Stimulated activated CD4-positive, alpha-beta T cell treated with anti-CD3 and anti-CD28 coated beads, Interleukin-2, amount 100 ng/mL, for 24 hours (primary cell): ENCODE data around the gene PHYHD1.
"Not testable (repeated sequence)": the region's sequence is repeated elsewhere in the genome, so short reads cannot be mapped to it uniquely, and the experiment has no call there.

Experiments used
- DNase-seq, 2 donors: peaks; one replicate each; pipeline ENCODE4 v3.0.0-alpha.2; 2020

The PHYHD1 gene

GRCh38 chr9:128927731-128928411 lies 7.1 kb downstream of the PHYHD1 start:
- peak; percentile 54 to 56 for DNase-seq

- no peak for DNase-seq
These were observed 7.8 kb downstream of the PHYHD1 start for GRCh38 chr9:128928624-128929023.

DNA sequence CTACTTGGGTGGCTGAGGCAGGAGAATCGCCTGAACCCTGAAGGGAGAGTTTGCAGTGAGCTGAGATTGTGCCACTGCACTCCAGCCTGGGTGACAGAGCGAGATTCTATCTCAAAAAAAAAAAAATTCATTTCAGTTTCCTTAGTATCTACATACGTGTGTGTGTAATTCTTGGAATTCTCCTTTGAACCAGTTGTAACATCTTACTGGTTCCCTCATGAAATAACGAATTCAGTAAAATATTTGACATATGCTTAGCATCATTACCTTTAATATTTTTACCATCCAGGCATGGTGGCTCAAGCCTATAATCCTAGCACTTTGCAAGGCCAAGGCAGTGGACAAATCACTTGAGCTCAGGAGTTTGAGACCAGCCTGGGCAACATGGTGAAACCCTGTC lies 8.8 kb downstream of the PHYHD1 start:
- DNase-seq, result no peak

DNA sequence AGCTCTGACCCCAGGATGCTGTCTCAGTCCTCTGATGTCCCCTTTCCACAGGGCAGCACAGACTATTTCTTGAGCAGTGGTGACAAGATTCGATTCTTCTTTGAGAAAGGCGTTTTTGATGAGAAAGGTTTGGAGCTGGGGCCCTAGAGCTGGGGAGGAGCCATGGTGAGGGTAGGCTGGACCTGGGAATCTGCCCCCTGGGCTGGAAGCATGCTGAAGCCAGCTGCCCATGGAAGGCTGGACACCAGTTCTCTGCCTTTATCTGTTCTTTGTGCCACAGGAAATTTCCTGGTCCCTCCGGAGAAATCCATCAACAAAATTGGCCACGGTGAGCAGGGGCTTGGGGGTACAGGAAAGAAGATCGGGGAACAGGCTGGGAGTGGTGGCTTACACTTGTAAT lies 12.9 kb downstream of the PHYHD1 start:
- DNase-seq, result no peak

DNA sequence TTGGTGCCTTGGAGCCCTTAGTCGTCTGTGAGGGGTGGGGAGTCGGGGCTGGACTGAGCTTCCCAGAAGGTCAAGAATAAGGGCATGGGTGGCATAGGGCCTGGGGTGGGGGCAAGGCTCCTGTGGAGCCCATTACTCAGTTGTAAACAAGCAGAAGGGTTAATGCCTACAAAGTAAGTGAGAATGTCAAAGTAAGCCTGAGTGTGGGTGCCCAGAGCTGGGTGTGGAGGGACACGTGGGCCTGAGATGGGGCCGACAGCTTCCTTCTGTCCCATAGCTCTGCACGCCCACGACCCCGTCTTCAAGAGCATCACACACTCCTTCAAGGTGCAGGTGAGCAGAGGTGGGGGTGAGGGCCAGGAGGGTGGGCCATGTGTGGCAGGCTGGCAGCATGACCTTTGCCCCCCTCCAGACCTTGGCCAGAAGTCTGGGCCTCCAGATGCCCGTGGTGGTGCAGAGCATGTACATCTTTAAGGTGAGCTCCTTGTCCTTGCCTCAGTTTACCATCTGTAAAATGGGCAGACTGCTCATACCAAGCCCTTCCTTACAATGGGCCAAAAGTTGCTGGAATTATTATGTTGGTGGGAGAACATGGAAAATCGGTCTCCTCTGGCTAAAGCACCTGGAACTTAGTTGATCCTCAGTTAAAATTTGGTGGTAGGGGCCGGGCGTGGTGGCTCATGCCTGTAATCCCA lies 15.5 kb downstream of the PHYHD1 start:
- DNase-seq, result no peak

GRCh38 chr9:128937310-128938165 lies 16.8 kb downstream of the PHYHD1 start:
- DNase-seq, result no peak

- no peak for DNase-seq
These were observed 19.6 kb downstream of the PHYHD1 start for GRCh38 chr9:128940271-128940921.

DNA sequence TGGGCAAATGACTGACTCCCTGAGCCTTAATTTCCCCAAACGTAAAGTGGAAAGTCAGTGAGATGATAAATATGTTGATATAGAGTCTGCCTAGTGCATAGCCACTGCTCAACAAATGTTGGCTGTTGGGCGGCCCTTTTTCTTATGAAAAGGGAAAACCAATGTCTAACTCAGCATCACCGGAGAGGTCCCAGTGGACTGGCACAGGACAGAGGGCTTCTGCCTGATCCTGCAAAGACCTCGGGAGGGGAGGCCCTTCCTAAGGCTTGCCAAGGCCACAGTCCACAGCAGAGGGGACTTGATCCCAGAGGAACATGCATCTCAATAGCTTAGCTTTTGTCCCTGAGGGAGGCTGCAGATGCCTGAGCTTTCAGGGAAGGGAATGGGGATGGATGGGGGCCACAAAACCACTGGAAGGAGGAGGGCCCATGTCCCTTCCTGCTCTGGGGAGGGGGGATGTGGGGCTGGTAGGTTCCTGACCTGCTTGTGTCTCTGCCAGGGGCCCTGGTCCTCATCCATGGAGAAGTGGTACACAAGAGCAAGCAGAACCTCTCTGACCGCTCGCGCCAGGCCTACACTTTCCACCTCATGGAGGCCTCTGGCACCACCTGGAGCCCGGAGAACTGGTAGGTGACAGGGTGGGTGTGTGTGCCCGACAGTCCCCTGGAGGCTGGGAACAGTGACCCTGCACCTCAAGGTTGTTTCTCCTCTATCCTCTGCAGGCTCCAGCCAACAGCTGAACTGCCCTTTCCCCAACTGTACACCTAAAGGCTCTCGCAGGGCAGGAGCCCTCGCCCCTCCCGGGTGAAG lies 20.4 kb downstream of the PHYHD1 start:
- no peak for DNase-seq

GRCh38 chr9:128943832-128944620 lies 23.2 kb downstream of the PHYHD1 start:
- DNase-seq, result no peak

GRCh38 chr9:128944966-128945365 lies 24.2 kb downstream of the PHYHD1 start:
- not testable (repeated sequence) for DNase-seq

- DNase-seq, result no peak
These were observed 25.2 kb downstream of the PHYHD1 start for GRCh38 chr9:128945798-128946501.

- peak; percentile 37 to 39 for DNase-seq
These were observed 25.9 kb downstream of the PHYHD1 start for GRCh38 chr9:128946571-128947276.

GRCh38 chr9:128947277-128947526 lies 26.4 kb downstream of the PHYHD1 start:
- no peak for DNase-seq

DNA sequence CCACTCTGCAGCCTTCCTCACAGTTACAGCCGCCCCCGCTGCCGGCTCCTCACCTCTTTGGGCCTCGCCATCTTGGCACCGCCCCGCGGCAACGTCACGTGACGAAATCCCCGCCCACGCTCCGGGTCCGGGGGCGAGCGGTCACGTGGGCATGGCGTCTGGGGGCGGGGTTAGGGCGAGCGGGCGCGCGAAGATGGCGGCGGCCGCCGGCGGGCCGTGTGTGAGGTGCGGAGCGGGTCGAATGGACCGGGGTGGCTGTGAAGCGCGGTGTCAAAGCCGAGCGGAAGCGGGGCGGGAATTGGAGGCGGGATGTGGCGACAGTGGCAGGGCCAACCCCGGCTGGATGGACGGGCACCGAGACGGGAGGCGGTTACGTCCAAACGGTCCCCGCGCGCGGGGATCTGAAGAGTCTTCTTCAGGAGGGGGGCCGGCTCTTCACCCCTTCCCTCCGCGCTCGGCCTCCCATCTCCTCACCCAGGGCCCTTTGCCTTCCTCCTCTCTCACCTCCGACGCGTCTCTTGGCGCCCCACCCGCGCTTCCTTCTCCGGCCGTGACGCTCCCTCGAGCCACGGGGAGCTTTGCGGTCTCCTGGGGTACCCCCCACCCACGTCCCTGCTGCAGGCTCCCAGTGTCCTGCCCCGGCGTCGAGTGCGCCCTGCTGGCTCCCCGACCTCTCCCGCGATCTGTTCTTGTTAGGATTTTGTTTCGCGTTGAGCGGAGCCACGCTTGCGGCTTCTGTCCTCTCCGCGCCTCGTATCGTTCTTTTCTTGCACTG lies 26.9 kb downstream of the PHYHD1 start, which contains the start of the genes DOLK and NUP188:
Gene DOLK, minus strand, starts transcription at position 77 of the 775 bp plus-strand sequence. CDS start 300 bp downstream, outside the sequence.
Gene NUP188, plus strand, starts transcription at position 173 of the 775 bp plus-strand sequence. Its CDS starts 21 bp downstream, at position 194.
- DNase-seq, result peak; percentile 100

- DNase-seq, result not testable (repeated sequence)
These were observed 40.6 kb downstream of the PHYHD1 start for GRCh38 chr9:128961403-128961802.

DNA sequence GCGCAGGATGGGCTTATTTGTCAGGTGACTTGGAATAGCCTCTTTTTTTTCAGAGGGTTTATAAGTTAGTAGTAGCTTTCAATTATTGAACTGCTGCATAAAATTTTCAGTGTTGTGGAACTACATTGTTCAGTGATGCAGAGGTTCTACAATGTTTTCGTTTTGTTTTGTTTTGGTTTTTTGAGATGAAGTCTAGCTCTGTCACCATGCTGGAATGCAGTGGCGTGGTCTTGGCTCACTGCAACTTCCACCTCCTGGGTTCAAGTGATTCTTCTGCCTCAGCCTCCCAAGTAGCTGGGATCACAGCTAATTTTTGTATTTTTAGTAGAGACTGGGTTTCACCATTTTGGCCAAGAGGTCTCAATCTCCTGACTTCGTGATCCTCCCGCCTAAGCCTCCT lies 48.7 kb downstream of the PHYHD1 start:
- DNase-seq, result no peak

DNA sequence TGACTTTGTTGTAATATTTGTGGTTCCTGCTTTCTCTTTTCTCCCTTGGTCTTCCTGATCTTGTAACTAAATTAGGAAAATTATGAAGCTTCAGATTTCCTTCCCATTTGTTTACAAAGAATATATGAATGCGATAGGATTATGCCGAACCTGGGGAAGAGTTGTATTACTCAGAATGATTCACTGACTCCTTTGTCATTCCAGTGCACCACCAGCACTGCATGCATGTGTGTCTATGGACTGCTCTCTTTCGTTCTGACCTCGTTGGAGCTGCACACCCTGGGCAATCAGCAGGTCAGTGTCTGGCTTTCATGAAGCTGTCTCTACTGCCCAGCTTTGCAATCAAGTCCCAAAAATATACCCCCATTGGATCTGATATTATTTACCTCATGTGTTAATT lies 52.2 kb downstream of the PHYHD1 start:
- DNase-seq, result no peak

DNA sequence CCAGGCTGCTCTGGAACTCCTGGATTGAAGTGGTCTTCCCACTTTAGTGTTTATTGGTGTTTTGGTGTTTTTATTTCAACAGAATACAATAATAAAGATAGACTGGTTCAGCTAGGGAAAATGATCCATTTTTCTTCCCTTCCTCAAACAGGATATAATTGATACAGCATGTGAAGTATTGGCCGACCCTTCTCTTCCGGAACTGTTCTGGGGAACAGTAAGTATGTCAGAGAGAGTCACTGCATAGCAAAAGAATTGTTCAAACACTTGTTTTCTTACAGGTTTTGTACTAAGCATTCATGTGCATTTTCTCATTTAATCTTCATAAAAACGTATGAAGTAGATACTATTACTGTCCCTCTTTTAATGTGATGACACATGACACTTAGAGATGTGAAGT lies 58.3 kb downstream of the PHYHD1 start:
- no peak for DNase-seq

DNA sequence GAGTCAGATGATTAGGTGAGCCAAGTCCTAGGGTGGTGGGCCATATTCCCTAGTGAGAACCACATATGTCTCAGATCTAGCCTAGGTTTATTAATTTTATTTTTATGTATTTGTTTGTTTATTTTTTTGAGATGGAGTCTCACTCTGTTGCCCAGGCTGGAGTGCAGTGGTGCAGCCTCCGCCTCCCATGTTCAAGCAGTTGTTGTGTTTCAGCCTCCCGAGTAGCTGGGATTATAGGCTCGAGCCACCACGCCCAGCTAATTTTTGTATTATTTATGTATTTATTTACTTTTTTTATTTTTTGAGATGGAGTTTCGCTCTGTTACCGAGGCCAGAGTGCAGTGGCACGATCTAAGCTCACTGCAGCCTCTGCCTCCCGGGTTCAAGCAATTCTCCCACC lies 62.8 kb downstream of the PHYHD1 start:
- DNase-seq, result no peak
